GM18519 (cell line): ENCODE results near the gene NAALAD2.
"Not testable (repeated sequence)": the region's sequence is repeated elsewhere in the genome, so short reads cannot be mapped to it uniquely, and the experiment has no call there.

Experiments
- ATAC-seq: cut with Tn5 transposase; IDR thresholded peaks from one replicate; pipeline ENCODE4 v1.9.1; 2021; ENCODE audit warnings: mild to moderate bottlenecking, moderate library complexity; ENCODE audit not compliant: unreplicated experiment, low FRiP score

NAALAD2 gene

GRCh38 chr11:90134478-90135003 is at the start of gene NAALAD2:
Gene NAALAD2, plus strand, starts transcription at chr11:90134663. Its CDS starts 96 bp downstream, at chr11:90134759.
- ATAC-seq: peak; percentile 42

- ATAC-seq: not testable (repeated sequence)
These were observed 48.8 kb upstream of the NAALAD2 start, which contains the start of gene UBTFL1 for GRCh38 chr11:90085650-90086049. Gene UBTFL1, plus strand, starts transcription at chr11:90085950. Its CDS starts 0 bp downstream, at chr11:90085950.

GRCh38 chr11:90088731-90089130 is 45.7 kb upstream of the NAALAD2 start:
- not testable (repeated sequence) for ATAC-seq

GRCh38 chr11:90095230-90095924 is 39.1 kb upstream of the NAALAD2 start:
- not testable (repeated sequence) for ATAC-seq

GRCh38 chr11:90098261-90098660 is 36.2 kb upstream of the NAALAD2 start:
- ATAC-seq: not testable (repeated sequence)

GRCh38 chr11:90100431-90100830 is 34.0 kb upstream of the NAALAD2 start:
- no peak for ATAC-seq

GRCh38 chr11:90113541-90113940 is 20.9 kb upstream of the NAALAD2 start:
- ATAC-seq: no peak

- no peak for ATAC-seq
These were observed 14.3 kb upstream of the NAALAD2 start for GRCh38 chr11:90120191-90120590.

GRCh38 chr11:90124371-90124770 is 10.1 kb upstream of the NAALAD2 start:
- ATAC-seq: no peak

- no peak for ATAC-seq
These were observed 9.5 kb upstream of the NAALAD2 start for GRCh38 chr11:90124946-90125345.

- no peak for ATAC-seq
These were observed 644 bp upstream of the NAALAD2 start for GRCh38 chr11:90133560-90134477.

- ATAC-seq: no peak
These were observed 553 bp downstream of the NAALAD2 start for GRCh38 chr11:90135016-90135415.

- no peak for ATAC-seq
These were observed 14.4 kb downstream of the NAALAD2 start for GRCh38 chr11:90148900-90149299.

GRCh38 chr11:90166982-90167573 is 32.6 kb downstream of the NAALAD2 start:
- not testable (repeated sequence) for ATAC-seq

GRCh38 chr11:90167704-90168103 is 33.2 kb downstream of the NAALAD2 start:
- not testable (repeated sequence) for ATAC-seq

GRCh38 chr11:90168571-90168970 is 34.1 kb downstream of the NAALAD2 start:
- no peak for ATAC-seq

- no peak for ATAC-seq
These were observed 36.9 kb downstream of the NAALAD2 start for GRCh38 chr11:90171359-90171758.

- ATAC-seq: no peak
These were observed 41.6 kb downstream of the NAALAD2 start for GRCh38 chr11:90176069-90176468.

GRCh38 chr11:90178751-90179150 is 44.3 kb downstream of the NAALAD2 start:
- no peak for ATAC-seq

- ATAC-seq: no peak
These were observed 45.5 kb downstream of the NAALAD2 start for GRCh38 chr11:90179923-90180322.

GRCh38 chr11:90187839-90188238 is 53.4 kb downstream of the NAALAD2 start:
- no peak for ATAC-seq
